Measurements from ENCODE around the gene CHD2. TPM values are rescaled to one million over a fixed set of nuclear protein-coding genes. Genes with fewer than 3 reads are reported as not detected.

CHD2 gene
- total and polyA plus RNA-seq, 4 donors: 39.4 to 547 (median 76.3) TPM

GRCh38 chr15:92974183-92974915, 74.2 kb downstream of the CHD2 start:
- no peak for ATAC-seq (ENCODE audit: insufficient read depth, low FRiP score)
- no peaks in the 10 kb centered on the region for H3K9me3 ChIP-seq (ENCODE audit: control insufficient read depth in 4 of 4, insufficient read depth in 3 of 4, low read length in 3 of 4)
- no peak overlapping the region for H3K4me3 ChIP-seq
- no peak for TF ChIP-seq CTCF (IDR thresholded peaks at IDR 0.05; ENCODE audit: control extremely low read depth, extremely low read depth)
- 92 to 93% methylated on average over 6 of the region's 6 CpGs for WGBS, 2 donors
- H3K4me1 ChIP-seq (ENCODE audit: control insufficient read depth in 5 of 5, insufficient read depth in 5 of 5, low read length in 5 of 5): peaks cover 0 to 3% (median 0%) of the 10 kb centered on the region in 5 donors
- no peak for DNase-seq
- H3K36me3 ChIP-seq (ENCODE audit: control insufficient read depth in 4 of 4, insufficient read depth in 4 of 4, low read length in 4 of 4): peaks cover 26 to 74% (median 36%) of the 10 kb centered on the region in 4 donors
- peaks cover 0 to 2% (median 0%) of the 10 kb centered on the region in 3 donors for H3K27me3 ChIP-seq (ENCODE audit: control insufficient read depth in 3 of 3, insufficient read depth in 3 of 3, low read length in 2 of 3)
- H3K9ac ChIP-seq (ENCODE audit: insufficient read depth in 1 of 2, low read length in 2 of 2): no peak overlapping the region
- H3K27ac ChIP-seq (ENCODE audit: low read depth in 1 of 2, low read length in 1 of 2): no peak overlapping the region

- DNase-seq (no peak), ATAC-seq (ENCODE audit: insufficient read depth, low FRiP score) (no peak)
- H3K27me3 ChIP-seq (ENCODE audit: control insufficient read depth in 3 of 3, insufficient read depth in 3 of 3, low read length in 2 of 3): peaks cover 0 to 2% (median 0%) of the 10 kb centered on the region in 3 donors
- WGBS, 2 donors: 83 to 85% methylated on average over 5 of the region's 5 CpGs
- TF ChIP-seq CTCF (IDR thresholded peaks at IDR 0.05; ENCODE audit: control extremely low read depth, extremely low read depth): no peak
- no peak overlapping the region for H3K27ac ChIP-seq (ENCODE audit: low read depth in 1 of 2, low read length in 1 of 2)
- H3K36me3 ChIP-seq (ENCODE audit: control insufficient read depth in 4 of 4, insufficient read depth in 4 of 4, low read length in 4 of 4): peaks cover 34 to 72% (median 52%) of the 10 kb centered on the region in 4 donors
- H3K9ac ChIP-seq (ENCODE audit: insufficient read depth in 1 of 2, low read length in 2 of 2): no peak overlapping the region
- peaks cover 0 to 3% (median 0%) of the 10 kb centered on the region in 5 donors for H3K4me1 ChIP-seq (ENCODE audit: control insufficient read depth in 5 of 5, insufficient read depth in 5 of 5, low read length in 5 of 5)
- no peak overlapping the region for H3K4me3 ChIP-seq
- no peaks in the 10 kb centered on the region for H3K9me3 ChIP-seq (ENCODE audit: control insufficient read depth in 4 of 4, insufficient read depth in 3 of 4, low read length in 3 of 4)
These were observed 79.0 kb downstream of the CHD2 start for GRCh38 chr15:92979011-92979701.

- Histone ChIP-seq H3K4me3 (no peak overlapping the region), H3K9me3 (ENCODE audit: control insufficient read depth in 4 of 4, insufficient read depth in 3 of 4, low read length in 3 of 4) (no peaks in the 10 kb centered on the region), H3K4me1 (ENCODE audit: control insufficient read depth in 5 of 5, insufficient read depth in 5 of 5, low read length in 5 of 5) (peaks cover 0 to 3% (median 0%) of the 10 kb centered on the region in 5 donors), H3K27me3 (ENCODE audit: control insufficient read depth in 3 of 3, insufficient read depth in 3 of 3, low read length in 2 of 3) (no peaks in the 10 kb centered on the region), H3K9ac (ENCODE audit: insufficient read depth in 1 of 2, low read length in 2 of 2) (no peak overlapping the region), H3K36me3 (ENCODE audit: control insufficient read depth in 4 of 4, insufficient read depth in 4 of 4, low read length in 4 of 4) (peaks cover 38 to 67% (median 55%) of the 10 kb centered on the region in 4 donors), H3K27ac (ENCODE audit: low read depth in 1 of 2, low read length in 1 of 2) (no peak overlapping the region)
- DNase-seq (no peak), ATAC-seq (ENCODE audit: insufficient read depth, low FRiP score) (no peak)
- WGBS, 2 donors: 85 to 90% methylated on average over 8 of the region's 8 CpGs
- no peak for TF ChIP-seq CTCF (IDR thresholded peaks at IDR 0.05; ENCODE audit: control extremely low read depth, extremely low read depth)
These were observed 81.2 kb downstream of the CHD2 start for GRCh38 chr15:92981333-92981732.
